22Rv1 (cell line): ENCODE measurements around the gene ATP23.
A peak's percentile ranks its signal among the peaks of the same experiment; 100 is the strongest.

ENCODE experiments used
- H3K27ac ChIP-seq: fragments of 450-650 bp; 2 replicates; pipeline ENCODE4 v1.5.1; 2017
- ZFX ChIP-seq: fragments of 450-650 bp; IDR thresholded peaks from 2 replicates; pipeline ENCODE4 v1.6.1; 2017; ENCODE audit warnings: antibody characterized with exemption, borderline replicate concordance
- TF ChIP-seq, protein P1 (sequence below): fragments of 450-650 bp; IDR thresholded peaks from 2 replicates; pipeline ENCODE4 v1.5.1; 2017; ENCODE audit warnings: mild to moderate bottlenecking

Gene ATP23

DNA sequence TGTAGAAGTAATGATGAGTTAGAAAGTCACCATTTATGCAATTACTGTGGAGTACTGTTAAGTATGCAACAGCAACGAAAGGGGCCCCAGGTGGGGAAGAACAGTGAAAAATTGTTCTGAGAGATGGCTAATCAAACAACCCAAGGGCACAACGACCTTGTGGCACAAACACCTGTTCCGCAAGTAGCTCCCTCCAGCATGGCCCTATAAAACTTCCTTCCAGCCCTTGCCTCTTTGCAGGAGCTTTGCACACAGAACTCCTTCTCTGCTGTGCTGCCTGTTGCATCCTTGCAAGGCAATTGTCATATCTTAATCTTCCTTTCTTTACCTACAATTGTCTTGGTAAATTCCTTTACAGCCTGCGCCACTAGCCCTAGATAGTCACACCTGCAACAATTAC is 23.2 kb upstream of the ATP23 start:
- no peak for TF ChIP-seq ZFX
- TF ChIP-seq, protein P1, sequence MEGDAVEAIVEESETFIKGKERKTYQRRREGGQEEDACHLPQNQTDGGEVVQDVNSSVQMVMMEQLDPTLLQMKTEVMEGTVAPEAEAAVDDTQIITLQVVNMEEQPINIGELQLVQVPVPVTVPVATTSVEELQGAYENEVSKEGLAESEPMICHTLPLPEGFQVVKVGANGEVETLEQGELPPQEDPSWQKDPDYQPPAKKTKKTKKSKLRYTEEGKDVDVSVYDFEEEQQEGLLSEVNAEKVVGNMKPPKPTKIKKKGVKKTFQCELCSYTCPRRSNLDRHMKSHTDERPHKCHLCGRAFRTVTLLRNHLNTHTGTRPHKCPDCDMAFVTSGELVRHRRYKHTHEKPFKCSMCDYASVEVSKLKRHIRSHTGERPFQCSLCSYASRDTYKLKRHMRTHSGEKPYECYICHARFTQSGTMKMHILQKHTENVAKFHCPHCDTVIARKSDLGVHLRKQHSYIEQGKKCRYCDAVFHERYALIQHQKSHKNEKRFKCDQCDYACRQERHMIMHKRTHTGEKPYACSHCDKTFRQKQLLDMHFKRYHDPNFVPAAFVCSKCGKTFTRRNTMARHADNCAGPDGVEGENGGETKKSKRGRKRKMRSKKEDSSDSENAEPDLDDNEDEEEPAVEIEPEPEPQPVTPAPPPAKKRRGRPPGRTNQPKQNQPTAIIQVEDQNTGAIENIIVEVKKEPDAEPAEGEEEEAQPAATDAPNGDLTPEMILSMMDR: no peak
- no peak overlapping the region for H3K27ac ChIP-seq

DNA sequence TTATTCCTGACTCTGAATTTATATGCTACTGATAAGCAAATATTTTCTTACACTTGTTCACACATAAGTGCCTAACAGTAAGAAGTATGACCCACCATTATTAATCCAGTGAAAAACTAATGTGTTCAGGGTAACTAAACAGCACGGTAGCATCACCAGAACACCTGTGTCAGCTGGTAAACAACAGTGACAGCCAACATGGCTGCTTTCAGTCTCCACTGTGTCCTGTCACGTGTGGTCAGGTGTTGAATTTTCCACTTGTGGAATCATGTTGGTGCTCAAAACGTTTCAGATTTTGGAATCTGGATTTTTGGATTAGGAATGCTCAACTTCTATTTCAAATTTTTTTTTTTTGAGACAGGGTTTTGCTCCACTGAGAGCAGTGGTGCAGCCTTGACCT is 14.3 kb upstream of the ATP23 start:
- H3K27ac ChIP-seq: no peak overlapping the region
- TF ChIP-seq ZFX: no peak
- TF ChIP-seq, protein P1: no peak

DNA sequence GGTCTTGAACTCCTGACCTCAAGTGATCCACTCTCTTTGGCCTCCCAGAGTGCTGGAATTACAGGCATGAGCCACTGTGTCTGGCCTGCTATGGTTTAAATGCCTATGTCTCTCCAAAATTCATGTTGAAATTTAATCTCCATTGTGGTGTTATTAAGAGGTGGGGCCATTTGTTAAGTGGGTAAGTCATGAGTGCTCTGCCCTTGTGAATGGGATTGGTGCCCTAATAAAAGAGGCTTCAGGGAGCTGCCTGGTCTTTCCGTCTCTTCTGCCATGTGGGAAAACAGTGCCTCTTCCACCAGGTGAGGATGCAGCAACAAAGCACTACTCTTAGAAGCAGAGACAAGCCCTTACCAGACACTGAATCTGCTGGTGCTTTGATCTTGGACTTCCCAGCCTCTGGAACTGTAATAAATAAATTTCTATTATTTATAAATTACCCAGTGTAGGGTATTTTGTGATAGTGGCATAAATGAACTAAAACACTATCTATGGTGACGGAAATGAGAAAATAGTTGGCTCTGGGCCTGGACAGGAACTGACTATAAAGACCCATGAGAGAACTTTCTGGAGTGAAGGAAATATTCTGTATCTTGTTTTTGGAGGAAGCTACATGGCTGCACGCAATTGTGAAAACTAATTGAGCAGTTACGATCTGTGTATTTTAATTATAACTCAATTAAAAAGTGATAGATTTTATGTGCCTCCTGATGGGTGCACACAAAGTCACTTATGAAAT is 12.1 kb upstream of the ATP23 start:
- TF ChIP-seq ZFX: no peak

DNA sequence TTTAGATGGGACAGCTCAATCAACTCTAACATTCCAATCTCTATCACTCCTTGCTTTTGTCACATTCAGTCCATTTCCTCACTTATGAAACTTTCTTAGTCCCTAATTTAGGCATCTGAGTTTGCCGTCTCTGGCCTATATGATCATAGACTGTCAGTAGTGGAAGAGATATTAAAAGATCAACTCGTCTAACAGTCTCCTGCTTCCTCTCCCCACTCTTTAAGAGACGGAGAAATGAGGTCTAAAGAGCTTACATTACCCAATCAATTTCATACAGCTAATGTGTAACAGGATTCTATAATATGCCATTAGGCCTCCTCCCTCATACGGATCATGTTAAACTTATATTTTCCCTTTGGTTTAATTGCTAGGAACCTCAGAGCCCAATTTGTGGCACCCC is 6.5 kb upstream of the ATP23 start:
- TF ChIP-seq, protein P1: no peak
- TF ChIP-seq ZFX: no peak

More for the DNA sequence above, 12.1 kb upstream of the ATP23 start:
- no peak overlapping the region for H3K27ac ChIP-seq

DNA sequence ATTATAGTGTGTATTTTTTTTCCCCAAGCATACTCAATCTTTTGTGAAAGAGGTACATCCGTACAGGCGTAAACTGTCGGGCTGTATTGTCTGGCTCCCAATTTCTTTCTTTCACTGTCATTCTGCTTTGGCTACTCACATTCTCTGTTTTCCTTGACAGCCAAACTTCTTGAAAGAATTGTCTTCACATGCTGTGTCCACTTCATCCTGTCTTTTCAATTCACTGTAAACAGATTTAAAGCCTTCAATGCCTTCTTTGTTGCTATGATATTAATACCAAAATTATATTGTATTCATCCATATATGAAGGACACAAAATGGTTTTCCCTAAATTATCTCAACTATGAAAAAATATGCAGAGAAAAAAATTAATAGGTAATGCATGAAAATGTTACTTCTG is 6.0 kb upstream of the ATP23 start:
- TF ChIP-seq, protein P1: no peak
- no peak for TF ChIP-seq ZFX
- H3K27ac ChIP-seq: no peak overlapping the region

More for the DNA sequence above, 6.5 kb upstream of the ATP23 start:
- no peak overlapping the region for H3K27ac ChIP-seq

DNA sequence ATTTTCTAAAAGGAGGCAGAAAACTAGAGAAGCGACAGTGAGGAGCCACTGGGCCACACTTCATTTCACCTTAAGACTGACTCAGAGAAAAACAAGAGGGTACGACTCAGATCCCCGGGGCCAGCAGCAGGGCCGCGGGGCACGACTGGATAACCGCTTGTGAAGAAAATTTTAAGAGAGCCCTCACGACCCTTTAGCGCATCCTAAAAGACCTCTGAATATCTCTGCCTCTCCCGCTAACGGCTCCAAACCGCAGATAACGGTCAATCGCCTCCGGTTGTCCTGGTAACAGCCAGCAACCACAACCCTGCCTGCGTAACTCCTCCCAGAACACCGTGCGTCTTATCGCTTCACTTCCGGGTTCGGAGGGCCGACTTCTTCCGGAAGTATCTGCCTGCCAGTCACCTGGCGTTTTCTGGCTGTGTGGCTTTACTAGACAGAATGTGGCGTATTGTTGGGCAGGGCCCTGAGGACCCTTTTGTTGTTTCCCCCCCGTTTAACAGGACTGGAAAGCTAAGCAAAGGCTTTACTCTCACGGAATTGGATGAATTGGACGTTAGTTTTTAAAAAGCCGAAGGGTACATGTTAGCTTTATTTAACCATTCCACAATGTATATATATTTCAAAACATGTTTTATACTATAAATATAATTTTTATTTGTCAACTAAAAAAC is 5.4 kb upstream of the ATP23 start:
- TF ChIP-seq, protein P1: no peak
- no peak for TF ChIP-seq ZFX

DNA sequence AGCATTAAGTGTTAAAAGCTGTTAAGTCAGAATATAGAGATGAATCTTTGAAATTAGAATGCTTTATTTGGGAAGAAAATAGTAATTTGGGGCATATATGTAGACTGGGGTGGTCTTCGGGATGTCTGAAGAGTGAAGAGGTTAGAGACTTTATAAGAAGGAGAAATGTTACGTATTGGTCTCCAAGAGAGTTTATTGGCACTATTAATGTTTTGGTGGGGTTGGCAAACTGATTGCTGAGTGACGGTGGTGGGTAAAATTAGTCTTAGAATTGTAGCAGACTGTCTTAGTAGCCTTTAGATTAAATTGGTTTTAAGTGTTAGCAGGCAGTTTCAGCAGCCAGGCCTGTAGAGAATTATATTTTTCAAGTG is 4.9 kb upstream of the ATP23 start:
- peak overlapping the region; percentile 60 for H3K27ac ChIP-seq
- TF ChIP-seq ZFX: no peak
- TF ChIP-seq, protein P1: no peak

More for the DNA sequence above, 5.4 kb upstream of the ATP23 start:
- H3K27ac ChIP-seq: peak overlapping the region; percentile 60

DNA sequence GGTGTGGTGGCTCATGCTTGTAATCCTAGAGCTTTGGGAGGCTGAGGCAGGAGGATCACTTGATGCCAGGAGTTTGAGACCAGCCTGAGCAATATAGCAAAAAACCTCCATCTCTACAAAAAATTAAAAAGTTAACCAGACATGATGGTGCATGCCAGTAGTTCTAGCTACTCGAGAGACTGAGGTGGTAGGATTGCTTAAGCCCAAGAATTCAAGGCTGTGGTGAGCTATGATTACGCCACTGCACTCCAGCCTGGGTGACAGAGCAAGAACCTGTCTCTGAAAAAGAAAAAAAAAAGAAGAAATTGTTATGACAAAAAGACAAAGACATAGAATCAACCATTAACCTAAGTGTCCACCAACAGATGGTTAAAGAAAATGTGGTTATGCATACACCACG is 2.1 kb upstream of the ATP23 start:
- no peak overlapping the region for H3K27ac ChIP-seq
- TF ChIP-seq, protein P1: no peak
- no peak for TF ChIP-seq ZFX
